ENCODE results near the gene SRGAP3. TPM values are rescaled to one million over a fixed set of nuclear protein-coding genes. Genes with fewer than 3 reads are reported as not detected.

SRGAP3 gene
- total and polyA plus RNA-seq, 8 donors = 0.31 to 31.7 (median 5.8) TPM

DNA sequence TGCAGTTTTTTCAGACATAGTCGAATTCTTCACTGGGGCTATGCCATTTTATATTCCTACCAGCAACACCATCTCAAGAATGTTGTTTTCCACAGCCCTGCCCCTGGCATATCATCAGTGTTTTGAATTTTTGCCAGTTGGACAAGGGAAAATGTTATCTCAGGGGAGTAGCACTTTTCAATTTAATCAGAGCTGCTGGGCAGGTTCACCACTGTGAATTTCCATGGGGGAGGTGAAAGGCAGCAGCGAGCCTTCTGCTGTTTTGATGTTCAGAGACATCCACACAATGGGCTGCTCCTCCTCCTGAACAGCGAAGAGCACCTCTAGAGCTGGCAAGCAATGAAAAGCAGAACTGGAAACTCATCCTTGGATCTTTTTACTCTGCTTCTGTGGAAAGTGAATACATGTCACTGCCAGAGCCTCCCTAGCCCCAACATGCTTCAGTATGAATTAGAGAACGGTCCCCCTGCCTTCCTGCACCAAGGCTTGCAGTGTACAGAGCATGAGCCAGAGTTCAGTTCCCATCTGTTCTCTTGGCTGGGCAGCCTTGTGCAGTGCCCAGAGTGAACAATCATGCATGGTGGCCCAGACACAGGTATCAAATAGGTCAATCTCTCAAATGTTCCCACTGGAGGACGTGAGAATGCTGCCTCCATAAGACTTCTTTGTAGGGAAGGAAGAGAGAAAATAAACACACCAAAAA lies 230.0 kb downstream of the SRGAP3 start:
- H3K27ac ChIP-seq = peak overlapping the region in 4 of 5 donors; percentile 17 to 51 (median 34)

GRCh38 chr3:9015250-9015649 lies 234.2 kb downstream of the SRGAP3 start:
- H3K4me3 ChIP-seq = no peak overlapping the region
- TF ChIP-seq, protein P1, sequence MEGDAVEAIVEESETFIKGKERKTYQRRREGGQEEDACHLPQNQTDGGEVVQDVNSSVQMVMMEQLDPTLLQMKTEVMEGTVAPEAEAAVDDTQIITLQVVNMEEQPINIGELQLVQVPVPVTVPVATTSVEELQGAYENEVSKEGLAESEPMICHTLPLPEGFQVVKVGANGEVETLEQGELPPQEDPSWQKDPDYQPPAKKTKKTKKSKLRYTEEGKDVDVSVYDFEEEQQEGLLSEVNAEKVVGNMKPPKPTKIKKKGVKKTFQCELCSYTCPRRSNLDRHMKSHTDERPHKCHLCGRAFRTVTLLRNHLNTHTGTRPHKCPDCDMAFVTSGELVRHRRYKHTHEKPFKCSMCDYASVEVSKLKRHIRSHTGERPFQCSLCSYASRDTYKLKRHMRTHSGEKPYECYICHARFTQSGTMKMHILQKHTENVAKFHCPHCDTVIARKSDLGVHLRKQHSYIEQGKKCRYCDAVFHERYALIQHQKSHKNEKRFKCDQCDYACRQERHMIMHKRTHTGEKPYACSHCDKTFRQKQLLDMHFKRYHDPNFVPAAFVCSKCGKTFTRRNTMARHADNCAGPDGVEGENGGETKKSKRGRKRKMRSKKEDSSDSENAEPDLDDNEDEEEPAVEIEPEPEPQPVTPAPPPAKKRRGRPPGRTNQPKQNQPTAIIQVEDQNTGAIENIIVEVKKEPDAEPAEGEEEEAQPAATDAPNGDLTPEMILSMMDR (IDR thresholded peaks at IDR 0.05) = no peak
- TF ChIP-seq POLR2A (IDR thresholded peaks at IDR 0.05) (no peak), EP300 (IDR thresholded peaks at IDR 0.05) (no peak)
- no peak overlapping the region for H3K27ac ChIP-seq
- peaks cover 4 to 18% (median 14%) of the 10 kb centered on the region in 4 donors for H3K4me1 ChIP-seq
- 88 to 96% (median 94%) methylated on average over 7 of the region's 7 CpGs for WGBS, 5 donors
- no peaks in the 10 kb centered on the region for H3K9me3 ChIP-seq
- peaks cover 0 to 6% (median 2%) of the 10 kb centered on the region in 4 donors for H3K36me3 ChIP-seq
- intact Hi-C loops (cut with DNase I; ENCODE audit: low total_unique reads) = no loop called here
- no peaks in the 10 kb centered on the region for H3K27me3 ChIP-seq
- no peak for DNase-seq

More for the DNA sequence above, 230.0 kb downstream of the SRGAP3 start:
- TF ChIP-seq EP300 (IDR thresholded peaks at IDR 0.05) (no peak), POLR2AphosphoS5 (IDR thresholded peaks at IDR 0.05) (peak in 1 of 3 donors; percentile 30)
- peak; percentile 42 to 63 for DNase-seq
- Histone ChIP-seq H3K36me3 (peaks cover 0 to 10% (median 0%) of the 10 kb centered on the region in 4 donors), H3K4me3 (no peak overlapping the region), H3K27me3 (no peaks in the 10 kb centered on the region), H3K9me3 (no peaks in the 10 kb centered on the region), H3K4me1 (peaks cover 12 to 28% (median 21%) of the 10 kb centered on the region in 4 donors)
- 22 to 52% (median 39%) methylated on average over 5 of the region's 5 CpGs for WGBS, 5 donors
- intact Hi-C loops (cut with DNase I; ENCODE audit: low total_unique reads) = no loop called here

DNA sequence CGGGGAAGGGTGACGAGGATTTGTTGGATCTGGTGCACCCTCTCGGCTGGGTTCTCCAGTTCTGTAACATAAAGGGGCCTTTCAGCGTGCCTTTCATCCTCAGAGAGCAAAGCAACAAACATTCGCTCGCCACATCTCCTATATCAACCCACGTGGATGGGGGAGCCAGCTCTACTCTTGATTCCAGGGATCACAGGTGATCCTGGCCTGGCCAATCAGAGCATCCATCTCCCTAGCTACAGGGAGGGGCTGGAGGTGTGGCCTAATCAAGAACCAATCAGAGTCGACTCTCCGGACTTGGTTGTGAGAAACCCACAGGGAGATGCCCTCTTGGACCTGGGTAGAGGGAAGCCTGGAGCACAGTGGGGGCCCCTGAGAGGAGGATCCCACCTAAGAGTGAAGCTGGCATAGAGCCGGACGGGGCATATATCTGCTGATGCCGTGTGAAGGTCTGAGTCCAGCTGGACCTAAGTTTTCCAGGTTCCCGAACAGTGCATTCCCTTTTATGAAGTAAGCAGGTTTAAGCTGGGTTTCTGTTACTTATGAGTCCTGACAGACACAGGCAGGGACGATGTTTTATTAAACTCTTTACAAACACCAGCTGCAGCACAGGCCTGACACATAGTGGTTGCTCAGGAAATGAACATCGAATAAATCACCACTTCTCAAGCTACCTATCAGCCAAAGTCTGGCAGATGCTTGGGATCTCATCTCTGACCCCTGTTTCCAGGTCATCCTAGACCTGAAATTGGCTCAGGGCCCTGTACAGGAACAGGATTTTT lies 235.5 kb downstream of the SRGAP3 start:
- intact Hi-C loops (cut with DNase I; ENCODE audit: low total_unique reads) = no loop called here
- Histone ChIP-seq H3K4me1 (peaks cover 0 to 6% (median under 1%) of the 10 kb centered on the region in 4 donors), H3K36me3 (peaks cover 0 to 9% (median 5%) of the 10 kb centered on the region in 4 donors), H3K27me3 (no peaks in the 10 kb centered on the region), H3K9me3 (no peaks in the 10 kb centered on the region), H3K4me3 (no peak overlapping the region), H3K27ac (no peak overlapping the region)
- TF ChIP-seq POLR2A (IDR thresholded peaks at IDR 0.05) (no peak), POLR2AphosphoS5 (IDR thresholded peaks at IDR 0.05) (no peak), EP300 (IDR thresholded peaks at IDR 0.05) (no peak)
- TF ChIP-seq, protein P1 (IDR thresholded peaks at IDR 0.05) = no peak
- WGBS, 5 donors = 87 to 94% (median 92%) methylated on average over 15 of the region's 15 CpGs
- DNase-seq = no peak

DNA sequence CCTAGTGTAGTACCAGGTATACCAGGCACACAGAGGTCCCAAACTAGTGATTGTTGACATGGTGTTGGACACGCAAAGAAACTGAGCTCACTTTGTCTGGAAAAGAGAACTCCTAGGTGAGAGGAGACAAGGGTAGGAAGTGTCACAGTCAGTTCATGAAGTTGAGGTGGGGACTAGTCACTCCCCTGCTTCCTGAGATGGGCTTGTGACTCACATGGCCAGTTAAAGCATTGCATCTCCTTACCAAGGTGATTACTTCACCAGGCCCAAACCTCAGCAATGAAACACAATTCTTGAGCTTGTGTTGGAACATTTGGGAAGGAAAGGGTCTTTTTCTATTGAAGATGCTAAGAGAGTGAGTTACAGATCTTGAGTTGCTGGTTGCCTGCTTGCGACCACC lies 236.9 kb downstream of the SRGAP3 start:
- TF ChIP-seq, protein P1 (IDR thresholded peaks at IDR 0.05) = no peak
- no peak for TF ChIP-seq EP300 (IDR thresholded peaks at IDR 0.05)
- TF ChIP-seq POLR2A (IDR thresholded peaks at IDR 0.05) = no peak
- no peak for TF ChIP-seq POLR2AphosphoS5 (IDR thresholded peaks at IDR 0.05)
- H3K9me3 ChIP-seq = no peaks in the 10 kb centered on the region
- WGBS, 5 donors = 86 to 97% (median 94%) methylated on average over 2 of the region's 2 CpGs
- H3K27me3 ChIP-seq = no peaks in the 10 kb centered on the region
- H3K4me3 ChIP-seq = no peak overlapping the region
- peaks cover 0 to 9% (median 5%) of the 10 kb centered on the region in 4 donors for H3K36me3 ChIP-seq
- no peak for DNase-seq
- no peak overlapping the region for H3K27ac ChIP-seq
- no peaks in the 10 kb centered on the region for H3K4me1 ChIP-seq
- intact Hi-C loops (cut with DNase I; ENCODE audit: low total_unique reads) = no loop called here
